Ishikawa (cell line): Measurements from ENCODE around the gene F11R.

Experiments
- CEBPB ChIP-seq: IDR thresholded peaks from 2 replicates; pipeline ENCODE4 v1.6.1; 2012
- CREB1 ChIP-seq: IDR thresholded peaks from 2 replicates; pipeline ENCODE4 v1.6.1; 2012; ENCODE audit warnings: low read depth
- EGR1 ChIP-seq: IDR thresholded peaks from 2 replicates; pipeline ENCODE4 v1.6.1; 2012
- EP300 ChIP-seq: IDR thresholded peaks from 2 replicates; pipeline ENCODE4 v1.6.1; 2012; ENCODE audit warnings: borderline replicate concordance
- FOXM1 ChIP-seq: IDR thresholded peaks from 2 replicates; pipeline ENCODE4 v1.6.1; 2012; ENCODE audit warnings: low read depth, borderline replicate concordance
- RAD21 ChIP-seq: IDR thresholded peaks from 2 replicates; pipeline ENCODE4 v1.6.1; 2012; ENCODE audit warnings: low read depth
- TAF1 ChIP-seq: IDR thresholded peaks from 2 replicates; pipeline ENCODE4 v1.6.1; 2012; ENCODE audit warnings: low read depth, mild to moderate bottlenecking
- TCF12 ChIP-seq: IDR thresholded peaks from 2 replicates; pipeline ENCODE4 v1.6.1; 2012; ENCODE audit warnings: low read depth
- TEAD4 ChIP-seq: IDR thresholded peaks from 2 replicates; pipeline ENCODE4 v1.6.1; 2012
- YY1 ChIP-seq: IDR thresholded peaks from 2 replicates; pipeline ENCODE4 v1.6.1; 2012; ENCODE audit warnings: low read depth
- ZBTB7A ChIP-seq: IDR thresholded peaks from 2 replicates; pipeline ENCODE4 v1.6.1; 2012; ENCODE audit warnings: low read depth
- TF ChIP-seq, protein P1 (sequence below): IDR thresholded peaks from 2 replicates; pipeline ENCODE4 v1.6.1; 2012; ENCODE audit warnings: low read depth, mild to moderate bottlenecking
- TF ChIP-seq, protein P2 (sequence below): IDR thresholded peaks from 2 replicates; pipeline ENCODE4 v1.6.1; 2012
- TF ChIP-seq, protein P3 (sequence below): IDR thresholded peaks from 2 replicates; pipeline ENCODE4 v1.6.1; 2012

F11R gene

DNA sequence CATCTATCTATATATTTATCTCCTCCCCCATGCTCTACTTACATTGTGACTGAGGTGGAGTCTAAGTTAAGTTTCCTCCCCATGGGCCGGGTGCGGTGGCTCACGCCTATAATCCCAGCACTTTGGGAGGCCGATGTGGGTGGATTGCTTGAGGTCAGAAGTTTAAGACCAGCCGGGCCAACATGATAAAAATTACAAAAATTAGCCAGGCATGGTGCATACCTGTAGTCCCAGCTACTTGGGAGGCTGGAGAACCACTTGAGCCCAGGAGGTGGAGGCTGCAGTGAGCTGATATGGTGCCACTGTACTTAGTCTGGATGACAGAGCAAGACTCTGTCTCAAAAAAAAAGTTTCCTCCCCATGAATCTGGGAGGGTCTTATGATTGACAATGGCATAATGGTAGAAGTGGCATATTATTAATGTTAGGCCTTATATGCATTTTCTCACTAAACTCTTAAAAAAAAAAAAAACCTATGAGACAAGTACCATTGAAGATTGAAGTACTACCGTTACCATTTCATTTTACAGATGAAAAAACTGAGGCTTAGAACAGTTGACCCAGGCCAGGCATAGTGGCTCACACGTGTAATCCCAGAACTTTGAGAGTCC, 11.2 kb downstream of the F11R start:
- no peak for TF ChIP-seq TCF12
- TF ChIP-seq CREB1, result no peak
- no peak for TF ChIP-seq FOXM1
- TF ChIP-seq ZBTB7A, result no peak
- no peak for TF ChIP-seq CEBPB
- TF ChIP-seq, protein P1, sequence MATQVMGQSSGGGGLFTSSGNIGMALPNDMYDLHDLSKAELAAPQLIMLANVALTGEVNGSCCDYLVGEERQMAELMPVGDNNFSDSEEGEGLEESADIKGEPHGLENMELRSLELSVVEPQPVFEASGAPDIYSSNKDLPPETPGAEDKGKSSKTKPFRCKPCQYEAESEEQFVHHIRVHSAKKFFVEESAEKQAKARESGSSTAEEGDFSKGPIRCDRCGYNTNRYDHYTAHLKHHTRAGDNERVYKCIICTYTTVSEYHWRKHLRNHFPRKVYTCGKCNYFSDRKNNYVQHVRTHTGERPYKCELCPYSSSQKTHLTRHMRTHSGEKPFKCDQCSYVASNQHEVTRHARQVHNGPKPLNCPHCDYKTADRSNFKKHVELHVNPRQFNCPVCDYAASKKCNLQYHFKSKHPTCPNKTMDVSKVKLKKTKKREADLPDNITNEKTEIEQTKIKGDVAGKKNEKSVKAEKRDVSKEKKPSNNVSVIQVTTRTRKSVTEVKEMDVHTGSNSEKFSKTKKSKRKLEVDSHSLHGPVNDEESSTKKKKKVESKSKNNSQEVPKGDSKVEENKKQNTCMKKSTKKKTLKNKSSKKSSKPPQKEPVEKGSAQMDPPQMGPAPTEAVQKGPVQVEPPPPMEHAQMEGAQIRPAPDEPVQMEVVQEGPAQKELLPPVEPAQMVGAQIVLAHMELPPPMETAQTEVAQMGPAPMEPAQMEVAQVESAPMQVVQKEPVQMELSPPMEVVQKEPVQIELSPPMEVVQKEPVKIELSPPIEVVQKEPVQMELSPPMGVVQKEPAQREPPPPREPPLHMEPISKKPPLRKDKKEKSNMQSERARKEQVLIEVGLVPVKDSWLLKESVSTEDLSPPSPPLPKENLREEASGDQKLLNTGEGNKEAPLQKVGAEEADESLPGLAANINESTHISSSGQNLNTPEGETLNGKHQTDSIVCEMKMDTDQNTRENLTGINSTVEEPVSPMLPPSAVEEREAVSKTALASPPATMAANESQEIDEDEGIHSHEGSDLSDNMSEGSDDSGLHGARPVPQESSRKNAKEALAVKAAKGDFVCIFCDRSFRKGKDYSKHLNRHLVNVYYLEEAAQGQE, result no peak
- TF ChIP-seq, protein P2, sequence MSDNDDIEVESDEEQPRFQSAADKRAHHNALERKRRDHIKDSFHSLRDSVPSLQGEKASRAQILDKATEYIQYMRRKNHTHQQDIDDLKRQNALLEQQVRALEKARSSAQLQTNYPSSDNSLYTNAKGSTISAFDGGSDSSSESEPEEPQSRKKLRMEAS, result no peak
- no peak for TF ChIP-seq EP300
- no peak for TF ChIP-seq TEAD4

DNA sequence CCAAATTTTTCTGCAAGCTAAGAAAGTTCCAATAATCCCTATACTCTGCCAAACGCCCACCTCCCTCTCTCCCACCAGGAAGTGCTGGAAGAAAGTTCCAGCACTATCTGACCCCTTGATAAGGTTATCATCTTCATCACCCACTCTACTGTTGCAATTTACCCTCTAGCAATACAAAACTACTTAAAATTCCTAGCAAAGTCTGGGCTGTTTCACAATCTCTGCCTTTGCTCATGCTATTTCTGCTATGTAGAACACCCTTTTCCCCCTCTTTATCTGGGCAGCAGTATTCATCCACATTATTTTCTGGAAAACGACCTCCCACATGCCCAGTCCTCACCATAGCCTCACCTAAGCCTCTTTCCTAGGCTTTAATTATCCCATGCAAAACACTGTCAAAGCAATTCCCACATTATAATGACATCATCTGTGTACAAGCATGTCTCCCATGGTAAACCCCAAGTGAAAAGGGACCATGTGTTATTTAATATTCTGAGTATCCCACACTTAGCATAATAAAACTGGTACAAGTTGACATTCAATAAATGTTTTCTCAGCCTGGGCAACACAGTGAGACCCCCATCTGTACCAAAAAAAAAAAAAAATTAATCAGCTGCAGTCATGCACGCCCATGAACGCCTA, 12.0 kb downstream of the F11R start:
- TF ChIP-seq, protein P2, result no peak
- TF ChIP-seq RAD21, result no peak
- TF ChIP-seq CEBPB, result no peak
- TF ChIP-seq, protein P3, sequence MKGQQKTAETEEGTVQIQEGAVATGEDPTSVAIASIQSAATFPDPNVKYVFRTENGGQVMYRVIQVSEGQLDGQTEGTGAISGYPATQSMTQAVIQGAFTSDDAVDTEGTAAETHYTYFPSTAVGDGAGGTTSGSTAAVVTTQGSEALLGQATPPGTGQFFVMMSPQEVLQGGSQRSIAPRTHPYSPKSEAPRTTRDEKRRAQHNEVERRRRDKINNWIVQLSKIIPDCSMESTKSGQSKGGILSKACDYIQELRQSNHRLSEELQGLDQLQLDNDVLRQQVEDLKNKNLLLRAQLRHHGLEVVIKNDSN, result no peak
- no peak for TF ChIP-seq EP300

DNA sequence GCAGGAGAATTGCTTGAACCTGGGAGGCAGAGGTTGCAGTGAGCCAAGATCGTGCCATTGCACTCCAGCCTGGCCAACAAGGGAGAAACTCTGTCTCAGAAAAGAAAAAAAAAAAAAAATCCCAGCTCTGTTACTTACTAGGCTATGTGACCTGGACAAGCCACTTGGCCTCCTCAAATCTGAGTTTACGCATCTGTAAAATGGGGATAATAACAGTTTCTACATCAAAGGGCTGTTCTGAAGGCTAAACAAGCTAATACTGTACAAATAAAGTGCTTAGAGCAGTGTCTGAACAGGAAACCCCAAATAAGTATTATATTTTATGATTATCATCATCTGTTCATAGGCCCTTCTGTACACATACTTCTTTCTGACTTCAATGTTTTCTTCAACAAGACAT, 13.6 kb downstream of the F11R start:
- TF ChIP-seq, protein P3, result no peak
- TF ChIP-seq, protein P1, result no peak
- no peak for TF ChIP-seq YY1
- no peak for TF ChIP-seq CREB1

DNA sequence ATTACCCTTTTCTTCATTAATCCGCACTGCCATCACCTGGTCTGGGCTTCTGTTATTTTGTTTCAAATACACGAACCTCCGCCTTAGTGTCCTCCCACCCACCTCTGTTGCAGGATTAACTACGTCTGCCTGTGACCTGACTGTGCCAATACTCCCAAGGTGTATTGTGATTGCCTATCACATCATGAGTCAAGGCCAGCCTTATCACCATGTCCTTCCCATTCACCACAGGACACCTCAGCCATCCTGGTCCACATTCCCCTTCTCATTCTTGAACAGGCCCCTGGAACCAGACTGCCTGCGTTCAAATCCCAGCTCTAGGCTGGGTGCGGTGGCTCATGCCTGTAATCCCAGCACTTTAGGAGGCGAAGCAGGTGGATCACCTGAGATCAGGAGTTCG, 14.4 kb downstream of the F11R start:
- no peak for TF ChIP-seq EGR1
- TF ChIP-seq TCF12, result no peak
- no peak for TF ChIP-seq CREB1
- TF ChIP-seq ZBTB7A, result no peak
- TF ChIP-seq, protein P2, result no peak
- TF ChIP-seq, protein P1, result no peak
- TF ChIP-seq TAF1, result no peak
- no peak for TF ChIP-seq CEBPB
- no peak for TF ChIP-seq EP300

DNA sequence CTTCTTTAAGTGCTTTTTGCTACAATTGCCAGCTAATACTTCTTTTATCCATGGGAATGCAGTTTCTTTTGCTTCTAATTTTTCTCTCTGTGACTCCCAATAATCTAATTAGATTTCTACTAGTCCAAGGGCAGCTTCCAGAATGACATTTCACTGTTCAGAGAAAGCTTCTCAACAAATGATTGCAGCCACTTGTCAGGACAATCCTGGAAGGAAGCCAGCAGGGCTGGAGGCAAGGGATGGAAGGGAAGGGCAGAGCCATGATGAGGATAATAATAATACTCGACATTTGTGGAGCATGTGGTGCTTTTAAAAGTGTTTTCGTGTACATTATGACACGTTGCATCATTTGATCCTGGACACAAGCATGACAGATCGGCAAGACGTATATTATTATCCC, 19.4 kb downstream of the F11R start:
- TF ChIP-seq CEBPB (no peak), ZBTB7A (no peak)
- TF ChIP-seq, protein P1, result no peak
- TF ChIP-seq, protein P2, result no peak
